SK-N-SH (cell line): Measurements from ENCODE around the gene CSNK1D. TPM values are rescaled to one million over a fixed set of nuclear protein-coding genes. Genes with fewer than 3 reads are reported as not detected.

Source experiments
- CTCF ChIA-PET: fragments of 300-600, 350-600 bp; formaldehyde crosslinking; extraction: SDS; loops from one replicate; lab custom pipeline; 2021; lab: Yijun Ruan, JAX
- POLR2A ChIA-PET: fragments of 350-600 bp; sonication (Branson Sonifier 250); formaldehyde crosslinking; extraction: SDS; loops from one replicate; lab custom pipeline; 2020; ENCODE audit warnings: antibody characterized with exemption, inconsistent platforms; lab: Yijun Ruan, JAX
- DNase-seq: peaks from one replicate; pipeline ENCODE4 v3.0.0; 2012
- H2AFZ ChIP-seq: fragments of 200-600 bp; sonication (generic); 2 replicates; pipeline ENCODE4 v1.8.1; 2016; ENCODE audit warnings: antibody characterized with exemption, mild to moderate bottlenecking, low read depth
- H3F3A ChIP-seq: fragments of 200-600 bp; sonication (generic); replicated peaks from 2 replicates; pipeline ENCODE3; 2016; ENCODE audit warnings: antibody characterized with exemption, mild to moderate bottlenecking; ENCODE audit not compliant: insufficient read depth
- H3K27ac ChIP-seq, 2 experiments: fragments of 200-500 bp in 1 of 2; fragments of 200-600 bp in 1 of 2; sonication (Bioruptor generic) in 1 of 2; sonication (generic), shearing (Covaris generic) in 1 of 2; 2 replicates each; pipeline versions ENCODE4 v1.5.1 to v1.6.1; 2014 to 2016; ENCODE audit warnings: low read depth in 2 of 2, inconsistent platforms in 1 of 2, low read length in 1 of 2, mild to moderate bottlenecking in 1 of 2, mixed read lengths in 1 of 2
- H3K27me3 ChIP-seq: fragments of 200-600 bp; sonication (generic), shearing (Covaris generic); 2 replicates; pipeline ENCODE4 v1.6.1; 2016; ENCODE audit warnings: mixed run types; ENCODE audit not compliant: insufficient read depth
- H3K36me3 ChIP-seq, 2 experiments: fragments of 200-500 bp in 1 of 2; fragments of 200-600 bp in 1 of 2; sonication (Bioruptor generic) in 1 of 2; sonication (generic) in 1 of 2; replicated peaks in 1 of 2; 2 replicates each; pipeline versions ENCODE3 to v1.5.1; 2014 to 2016; ENCODE audit warnings: low read length in 1 of 2, mild to moderate bottlenecking in 1 of 2; ENCODE audit not compliant: insufficient read depth in 2 of 2, control insufficient read depth in 1 of 2
- H3K4me1 ChIP-seq, 2 experiments: fragments of 200-500 bp in 1 of 2; fragments of 200-600 bp in 1 of 2; sonication (Bioruptor generic) in 1 of 2; sonication (generic), shearing (Covaris generic) in 1 of 2; 2 replicates each; pipeline versions ENCODE4 v1.5.1 to v1.6.1; 2014 to 2016; ENCODE audit warnings: low read depth in 1 of 2, low read length in 1 of 2, mixed run types in 1 of 2; ENCODE audit not compliant: insufficient read depth in 2 of 2, control insufficient read depth in 1 of 2
- H3K4me2 ChIP-seq: fragments of 200-600 bp; sonication (generic), shearing (Covaris generic); 2 replicates; pipeline ENCODE4 v1.6.1; 2017; ENCODE audit warnings: mixed run types
- H3K4me3 ChIP-seq, 2 experiments: fragments of 200-500 bp in 1 of 2; fragments of 200-600 bp in 1 of 2; sonication (Bioruptor generic) in 1 of 2; sonication (generic), shearing (Covaris generic) in 1 of 2; 2 replicates each; pipeline versions ENCODE4 v1.5.1 to v1.8.1; 2014 to 2016; ENCODE audit warnings: low read depth in 2 of 2, inconsistent platforms in 1 of 2, low read length in 1 of 2, mild to moderate bottlenecking in 1 of 2, mixed read lengths in 1 of 2, moderate library complexity in 1 of 2
- H3K79me2 ChIP-seq: fragments of 200-600 bp; sonication (generic); 2 replicates; pipeline ENCODE4 v1.8.1; 2017; ENCODE audit warnings: mild to moderate bottlenecking; ENCODE audit not compliant: insufficient read depth
- H3K9ac ChIP-seq: fragments of 200-600 bp; sonication (generic); 2 replicates; pipeline ENCODE4 v1.6.1; 2017; ENCODE audit warnings: mixed run types
- H3K9me2 ChIP-seq: fragments of 200-600 bp; sonication (generic); 2 replicates; pipeline ENCODE4 v1.6.1; 2017; ENCODE audit warnings: mixed run types
- H3K9me3 ChIP-seq: fragments of 200-600 bp; sonication (generic); 2 replicates; pipeline ENCODE4 v1.6.1; 2017; ENCODE audit warnings: mixed run types, mild to moderate bottlenecking, moderate library complexity
- H4K20me1 ChIP-seq: fragments of 200-600 bp; sonication (generic); 2 replicates; pipeline ENCODE4 v1.6.1; 2017; ENCODE audit warnings: mild to moderate bottlenecking, mixed run types; ENCODE audit not compliant: insufficient read depth
- ELF1 ChIP-seq: IDR thresholded peaks from 2 replicates; pipeline ENCODE4 v1.4.0; 2012
- EP300 ChIP-seq, 2 experiments: IDR thresholded peaks; 2 replicates each; pipeline versions ENCODE4 v1.4.0 to v1.6.1; 2012; ENCODE audit warnings: borderline replicate concordance in 1 of 2, low read depth in 1 of 2, low read length in 1 of 2
- EZH2phosphoT487 ChIP-seq: fragments of 200-600 bp; sonication (generic); IDR thresholded peaks from 2 replicates; pipeline ENCODE4 v1.6.1; 2017; ENCODE audit warnings: low read depth, mixed run types, mild to moderate bottlenecking, antibody characterized with exemption, moderate library complexity, borderline replicate concordance
- FOSL2 ChIP-seq: IDR thresholded peaks from 2 replicates; pipeline ENCODE4 v1.4.0; 2012; ENCODE audit warnings: low read depth, mild to moderate bottlenecking, moderate library complexity, borderline replicate concordance
- FOXM1 ChIP-seq: IDR thresholded peaks from 2 replicates; pipeline ENCODE4 v1.4.0; 2012; ENCODE audit warnings: low read depth, mild to moderate bottlenecking
- GABPA ChIP-seq: IDR thresholded peaks from 2 replicates; pipeline ENCODE4 v1.4.0; 2012; ENCODE audit warnings: low read depth, mild to moderate bottlenecking
- GATA2 ChIP-seq: sonication (generic); formaldehyde crosslinking; IDR thresholded peaks from 2 replicates; pipeline ENCODE4 v1.5.0; 2020; ENCODE audit warnings: mild to moderate bottlenecking, missing genetic modification reagents
- JUND ChIP-seq: IDR thresholded peaks from 2 replicates; pipeline ENCODE4 v1.4.0; 2012
- MAX ChIP-seq: IDR thresholded peaks from 2 replicates; pipeline ENCODE4 v1.4.0; 2012; ENCODE audit warnings: low read depth
- MEF2A ChIP-seq: IDR thresholded peaks from 2 replicates; pipeline ENCODE4 v1.4.0; 2012; ENCODE audit warnings: low read depth, borderline replicate concordance
- NFIC ChIP-seq: IDR thresholded peaks from 2 replicates; pipeline ENCODE4 v1.4.0; 2012; ENCODE audit warnings: borderline replicate concordance
- RFX5 ChIP-seq: IDR thresholded peaks from 2 replicates; pipeline ENCODE4 v1.6.1; 2012; ENCODE audit warnings: mild to moderate bottlenecking, improper control_type of control experiment, low read length
- TCF12 ChIP-seq: IDR thresholded peaks from 2 replicates; pipeline ENCODE4 v1.4.0; 2012
- WGBS: methylation state at CpG from one replicate; pipeline ENCODE4 v1.1.6; 2017; ENCODE audit warnings: low lambda C conversion rate; 5-methylcytosine and 5-hydroxymethylcytosine counted together
- polyA plus RNA-seq, 3 experiments: library from polyadenylated mRNA; depleted of rRNA; stranded (reverse); fragments of >200 nt; gene quantifications; 2 replicates each; pipeline ENCODE4 v1.2.3, GENCODE V29; 2012
- TF ChIP-seq, protein P1 (sequence below): fragments of 200-600 bp; sonication (generic); IDR thresholded peaks from 2 replicates; pipeline ENCODE4 v1.6.1; 2017; ENCODE audit warnings: antibody characterized with exemption, mild to moderate bottlenecking, moderate library complexity
- TF ChIP-seq, protein P2 (sequence below): fragments of 150-350 bp; IDR thresholded peaks from 2 replicates; pipeline ENCODE4 v1.6.1; 2017; ENCODE audit warnings: antibody characterized with exemption, low read length, low read depth, borderline replicate concordance
- TF ChIP-seq, protein P3 (sequence below): IDR thresholded peaks from 2 replicates; pipeline ENCODE4 v1.4.0; 2012; ENCODE audit warnings: low read depth, borderline replicate concordance
- TF ChIP-seq, protein P4 (sequence below): IDR thresholded peaks from 2 replicates; pipeline ENCODE4 v1.6.1; 2012; ENCODE audit warnings: mild to moderate bottlenecking, low read depth, low read length, moderate library complexity

CSNK1D gene
- polyA plus RNA-seq, 1 of the 3 experiments (the other 2 are of a cell fraction), result 216 TPM

DNA sequence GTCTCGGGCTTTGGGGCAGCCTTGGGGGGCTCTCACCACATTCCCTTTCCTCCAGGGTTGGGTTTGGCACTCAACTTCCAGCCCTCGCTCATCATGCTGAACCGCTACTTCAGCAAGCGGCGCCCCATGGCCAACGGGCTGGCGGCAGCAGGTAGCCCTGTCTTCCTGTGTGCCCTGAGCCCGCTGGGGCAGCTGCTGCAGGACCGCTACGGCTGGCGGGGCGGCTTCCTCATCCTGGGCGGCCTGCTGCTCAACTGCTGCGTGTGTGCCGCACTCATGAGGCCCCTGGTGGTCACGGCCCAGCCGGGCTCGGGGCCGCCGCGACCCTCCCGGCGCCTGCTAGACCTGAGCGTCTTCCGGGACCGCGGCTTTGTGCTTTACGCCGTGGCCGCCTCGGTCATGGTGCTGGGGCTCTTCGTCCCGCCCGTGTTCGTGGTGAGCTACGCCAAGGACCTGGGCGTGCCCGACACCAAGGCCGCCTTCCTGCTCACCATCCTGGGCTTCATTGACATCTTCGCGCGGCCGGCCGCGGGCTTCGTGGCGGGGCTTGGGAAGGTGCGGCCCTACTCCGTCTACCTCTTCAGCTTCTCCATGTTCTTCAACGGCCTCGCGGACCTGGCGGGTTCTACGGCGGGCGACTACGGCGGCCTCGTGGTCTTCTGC lies 36.3 kb downstream of the CSNK1D start:
- H3K9me3 ChIP-seq, result no peaks in the 10 kb centered on the region
- WGBS, result 96% methylated on average over 50 of the region's 59 CpGs
- H3K27ac ChIP-seq, result no peak overlapping the region; a peak in 1 of 4 replicates
- no peak overlapping the region for H3K4me3 ChIP-seq
- TF ChIP-seq, protein P1, sequence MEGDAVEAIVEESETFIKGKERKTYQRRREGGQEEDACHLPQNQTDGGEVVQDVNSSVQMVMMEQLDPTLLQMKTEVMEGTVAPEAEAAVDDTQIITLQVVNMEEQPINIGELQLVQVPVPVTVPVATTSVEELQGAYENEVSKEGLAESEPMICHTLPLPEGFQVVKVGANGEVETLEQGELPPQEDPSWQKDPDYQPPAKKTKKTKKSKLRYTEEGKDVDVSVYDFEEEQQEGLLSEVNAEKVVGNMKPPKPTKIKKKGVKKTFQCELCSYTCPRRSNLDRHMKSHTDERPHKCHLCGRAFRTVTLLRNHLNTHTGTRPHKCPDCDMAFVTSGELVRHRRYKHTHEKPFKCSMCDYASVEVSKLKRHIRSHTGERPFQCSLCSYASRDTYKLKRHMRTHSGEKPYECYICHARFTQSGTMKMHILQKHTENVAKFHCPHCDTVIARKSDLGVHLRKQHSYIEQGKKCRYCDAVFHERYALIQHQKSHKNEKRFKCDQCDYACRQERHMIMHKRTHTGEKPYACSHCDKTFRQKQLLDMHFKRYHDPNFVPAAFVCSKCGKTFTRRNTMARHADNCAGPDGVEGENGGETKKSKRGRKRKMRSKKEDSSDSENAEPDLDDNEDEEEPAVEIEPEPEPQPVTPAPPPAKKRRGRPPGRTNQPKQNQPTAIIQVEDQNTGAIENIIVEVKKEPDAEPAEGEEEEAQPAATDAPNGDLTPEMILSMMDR, result no peak
- TF ChIP-seq RFX5 (no peak), ELF1 (no peak), MEF2A (no peak), GABPA (no peak), TCF12 (no peak), NFIC (no peak), EZH2phosphoT487 (no peak), GATA2 (CRISPR knock-in tag) (no peak), MAX (no peak), FOSL2 (no peak), FOXM1 (no peak), JUND (no peak), EP300 (IDR thresholded peaks at IDR 0.05; ENCODE audit: borderline replicate concordance in 1 of 2, low read depth in 1 of 2, low read length in 1 of 2) (no peak)
- TF ChIP-seq, protein P2, sequence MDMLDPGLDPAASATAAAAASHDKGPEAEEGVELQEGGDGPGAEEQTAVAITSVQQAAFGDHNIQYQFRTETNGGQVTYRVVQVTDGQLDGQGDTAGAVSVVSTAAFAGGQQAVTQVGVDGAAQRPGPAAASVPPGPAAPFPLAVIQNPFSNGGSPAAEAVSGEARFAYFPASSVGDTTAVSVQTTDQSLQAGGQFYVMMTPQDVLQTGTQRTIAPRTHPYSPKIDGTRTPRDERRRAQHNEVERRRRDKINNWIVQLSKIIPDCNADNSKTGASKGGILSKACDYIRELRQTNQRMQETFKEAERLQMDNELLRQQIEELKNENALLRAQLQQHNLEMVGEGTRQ, result no peak
- TF ChIP-seq, protein P3, sequence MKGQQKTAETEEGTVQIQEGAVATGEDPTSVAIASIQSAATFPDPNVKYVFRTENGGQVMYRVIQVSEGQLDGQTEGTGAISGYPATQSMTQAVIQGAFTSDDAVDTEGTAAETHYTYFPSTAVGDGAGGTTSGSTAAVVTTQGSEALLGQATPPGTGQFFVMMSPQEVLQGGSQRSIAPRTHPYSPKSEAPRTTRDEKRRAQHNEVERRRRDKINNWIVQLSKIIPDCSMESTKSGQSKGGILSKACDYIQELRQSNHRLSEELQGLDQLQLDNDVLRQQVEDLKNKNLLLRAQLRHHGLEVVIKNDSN, result no peak
- TF ChIP-seq, protein P4, sequence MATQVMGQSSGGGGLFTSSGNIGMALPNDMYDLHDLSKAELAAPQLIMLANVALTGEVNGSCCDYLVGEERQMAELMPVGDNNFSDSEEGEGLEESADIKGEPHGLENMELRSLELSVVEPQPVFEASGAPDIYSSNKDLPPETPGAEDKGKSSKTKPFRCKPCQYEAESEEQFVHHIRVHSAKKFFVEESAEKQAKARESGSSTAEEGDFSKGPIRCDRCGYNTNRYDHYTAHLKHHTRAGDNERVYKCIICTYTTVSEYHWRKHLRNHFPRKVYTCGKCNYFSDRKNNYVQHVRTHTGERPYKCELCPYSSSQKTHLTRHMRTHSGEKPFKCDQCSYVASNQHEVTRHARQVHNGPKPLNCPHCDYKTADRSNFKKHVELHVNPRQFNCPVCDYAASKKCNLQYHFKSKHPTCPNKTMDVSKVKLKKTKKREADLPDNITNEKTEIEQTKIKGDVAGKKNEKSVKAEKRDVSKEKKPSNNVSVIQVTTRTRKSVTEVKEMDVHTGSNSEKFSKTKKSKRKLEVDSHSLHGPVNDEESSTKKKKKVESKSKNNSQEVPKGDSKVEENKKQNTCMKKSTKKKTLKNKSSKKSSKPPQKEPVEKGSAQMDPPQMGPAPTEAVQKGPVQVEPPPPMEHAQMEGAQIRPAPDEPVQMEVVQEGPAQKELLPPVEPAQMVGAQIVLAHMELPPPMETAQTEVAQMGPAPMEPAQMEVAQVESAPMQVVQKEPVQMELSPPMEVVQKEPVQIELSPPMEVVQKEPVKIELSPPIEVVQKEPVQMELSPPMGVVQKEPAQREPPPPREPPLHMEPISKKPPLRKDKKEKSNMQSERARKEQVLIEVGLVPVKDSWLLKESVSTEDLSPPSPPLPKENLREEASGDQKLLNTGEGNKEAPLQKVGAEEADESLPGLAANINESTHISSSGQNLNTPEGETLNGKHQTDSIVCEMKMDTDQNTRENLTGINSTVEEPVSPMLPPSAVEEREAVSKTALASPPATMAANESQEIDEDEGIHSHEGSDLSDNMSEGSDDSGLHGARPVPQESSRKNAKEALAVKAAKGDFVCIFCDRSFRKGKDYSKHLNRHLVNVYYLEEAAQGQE, result no peak
- peaks cover 70% of the 10 kb centered on the region; the same call in 1 of the 2 replicates for H3K79me2 ChIP-seq
- H4K20me1 ChIP-seq, result peaks cover 73% of the 10 kb centered on the region
- ChIA-PET POLR2A (interaction anchor here (0.6 to 1.9 kb wide), 3 partner anchors 30 to 55 kb away, joined by 3 to 5 read pairs (median 5); no protein-coding TSS in a partner anchor), CTCF (interaction anchor here (0.6 to 10.9 kb wide), 47 partner anchors 8 to 374 kb away, joined by 3 to 153 read pairs (median 6); partner anchors contain the start of genes CD7, DCXR and SLC16A3)
- H3K4me1 ChIP-seq, result peaks cover 24 to 42% of the 10 kb centered on the region in 2 experiments; a peak in 3 of 4 replicates
- no peak overlapping the region for H2AFZ ChIP-seq
- DNase-seq, result no peak
- H3K9ac ChIP-seq, result no peak overlapping the region
- H3K36me3 ChIP-seq, result peaks cover 18 to 47% of the 10 kb centered on the region in 2 experiments
- no peaks in the 10 kb centered on the region for H3K27me3 ChIP-seq
- peaks cover 28% of the 10 kb centered on the region for H3F3A ChIP-seq
- H3K4me2 ChIP-seq, result no peak overlapping the region
- H3K9me2 ChIP-seq, result no peaks in the 10 kb centered on the region
